Kidney (tissue), 14 donors: ENCODE data around the gene LEO1. TPM values are rescaled to one million over a fixed set of nuclear protein-coding genes. Genes with fewer than 3 reads are reported as not detected.

ENCODE experiments used
- DNase-seq, 5 donors: peaks; one replicate each; pipeline ENCODE4 v3.0.0-alpha.2; 2013 to 2020
- FAIRE-seq: peaks from 2 replicates; lab custom pipeline; 2012; peaks lifted over from hg19 to GRCh38; lab: Jason Lieb, UNC
- H3K27ac ChIP-seq, 2 donors: one replicate each; pipeline ENCODE4 v1.7.0; 2013; ENCODE audit warnings: low read depth in 2 of 2, low read length in 2 of 2, inconsistent platforms in 1 of 2
- H3K27me3 ChIP-seq: one replicate; pipeline ENCODE4 v1.7.1; 2013; ENCODE audit warnings: low read length, inconsistent platforms; ENCODE audit not compliant: control insufficient read depth, insufficient read depth
- H3K36me3 ChIP-seq, 3 donors: one replicate each; pipeline versions ENCODE4 v1.7.0 to v1.7.1; 2013; ENCODE audit warnings: low read length in 3 of 3, control low read depth in 1 of 3, inconsistent platforms in 1 of 3; ENCODE audit not compliant: insufficient read depth in 3 of 3, control insufficient read depth in 2 of 3
- H3K4me1 ChIP-seq, 3 donors: one replicate each; pipeline versions ENCODE4 v1.7.0 to v1.7.1; 2013; ENCODE audit warnings: low read length in 3 of 3, inconsistent platforms in 1 of 3, low read depth in 1 of 3; ENCODE audit not compliant: control insufficient read depth in 2 of 3, insufficient read depth in 2 of 3
- H3K4me3 ChIP-seq, 3 donors: one replicate each; pipeline versions ENCODE4 v1.7.0 to v1.8.1; 2013; ENCODE audit warnings: low read length in 3 of 3, control low read depth in 1 of 3, inconsistent platforms in 1 of 3
- H3K9ac ChIP-seq, 3 donors: one replicate each; pipeline versions ENCODE4 v1.7.0 to v1.7.1; 2013; ENCODE audit warnings: low read length in 3 of 3, control low read depth in 1 of 3, inconsistent platforms in 1 of 3
- H3K9me3 ChIP-seq, 3 donors: one replicate each; pipeline versions ENCODE4 v1.7.0 to v1.7.1; 2013; ENCODE audit warnings: low read length in 3 of 3, control low read depth in 1 of 3, inconsistent platforms in 1 of 3; ENCODE audit not compliant: control insufficient read depth in 2 of 3, insufficient read depth in 1 of 3
- CTCF ChIP-seq: IDR thresholded peaks from 3 replicates; pipeline ENCODE4 v1.5.1; 2012; ENCODE audit warnings: mild to moderate bottlenecking, moderate library complexity, borderline replicate concordance; ENCODE audit not compliant: insufficient read depth; ENCODE audit errors: extremely low read depth
- intact Hi-C: fragments of 100-400 bp; cut with DNase I; formaldehyde crosslinking; loops from one replicate; pipeline ENCODE4 v1.11.1; 2022
- polyA plus RNA-seq: library from polyadenylated mRNA; stranded (reverse); fragments of 350-450 nt; fragmentation: Illumina TruSeq; extraction: RNeasy Lipid Tissue Mini Kit (QIAGEN cat#74804); gene quantifications from one replicate; pipeline ENCODE4 v1.2.3, GENCODE V29; 2014; ENCODE audit warnings: low read depth, low replicate concordance; ENCODE audit not compliant: insufficient read depth
- total RNA-seq: library from RNA; stranded (reverse); fragmentation: NEBNext Ultra II Directional; extraction: Animal tissue kit (Norgen Biotek cat#: 25700); gene quantifications from one replicate; pipeline ENCODE4 v1.2.1, GENCODE V29; 2021
- donor health status: control.
- donor health status: control.
- donor health status: control.
- donor health status: control.
- donor health status: control.
- donor health status: DM: yes; HTN: yes; CAD: no.
- donor health status: Normal renal cell carcinoma (clear cell type).

LEO1 gene
- total and polyA plus RNA-seq, 2 donors from 2014 or later = 12.1 to 14.5 TPM

DNA sequence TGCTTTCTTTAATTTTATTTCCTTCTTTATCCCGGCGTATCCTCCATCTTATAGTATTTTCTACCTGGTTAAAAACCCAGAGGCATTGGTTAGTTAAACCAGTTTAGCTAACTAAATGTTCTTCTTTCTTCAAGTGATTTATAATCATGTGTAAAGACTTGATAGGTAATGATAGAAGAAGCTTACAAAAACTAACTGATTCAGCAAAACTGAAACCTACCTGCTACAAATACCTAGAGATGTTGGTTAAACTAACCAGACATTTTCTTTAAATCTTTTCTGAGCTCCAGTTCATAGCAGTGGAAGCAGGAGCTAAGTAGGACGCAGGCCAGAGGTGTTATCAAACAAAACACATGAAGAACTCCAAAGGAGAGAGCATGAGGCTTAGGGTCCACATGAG lies 44.8 kb downstream of the LEO1 start:
- no peak overlapping the region for H3K27ac ChIP-seq
- no peaks in the 10 kb centered on the region for H3K27me3 ChIP-seq
- peaks cover 0 to 9% (median 7%) of the 10 kb centered on the region in 3 donors for H3K36me3 ChIP-seq
- H3K4me3 ChIP-seq = no peak overlapping the region
- no peak for DNase-seq
- no peak for TF ChIP-seq CTCF
- no peak for FAIRE-seq
- intact Hi-C loops = no loop called here
- no peak overlapping the region for H3K9ac ChIP-seq
- no peaks in the 10 kb centered on the region for H3K4me1 ChIP-seq
- no peaks in the 10 kb centered on the region for H3K9me3 ChIP-seq

DNA sequence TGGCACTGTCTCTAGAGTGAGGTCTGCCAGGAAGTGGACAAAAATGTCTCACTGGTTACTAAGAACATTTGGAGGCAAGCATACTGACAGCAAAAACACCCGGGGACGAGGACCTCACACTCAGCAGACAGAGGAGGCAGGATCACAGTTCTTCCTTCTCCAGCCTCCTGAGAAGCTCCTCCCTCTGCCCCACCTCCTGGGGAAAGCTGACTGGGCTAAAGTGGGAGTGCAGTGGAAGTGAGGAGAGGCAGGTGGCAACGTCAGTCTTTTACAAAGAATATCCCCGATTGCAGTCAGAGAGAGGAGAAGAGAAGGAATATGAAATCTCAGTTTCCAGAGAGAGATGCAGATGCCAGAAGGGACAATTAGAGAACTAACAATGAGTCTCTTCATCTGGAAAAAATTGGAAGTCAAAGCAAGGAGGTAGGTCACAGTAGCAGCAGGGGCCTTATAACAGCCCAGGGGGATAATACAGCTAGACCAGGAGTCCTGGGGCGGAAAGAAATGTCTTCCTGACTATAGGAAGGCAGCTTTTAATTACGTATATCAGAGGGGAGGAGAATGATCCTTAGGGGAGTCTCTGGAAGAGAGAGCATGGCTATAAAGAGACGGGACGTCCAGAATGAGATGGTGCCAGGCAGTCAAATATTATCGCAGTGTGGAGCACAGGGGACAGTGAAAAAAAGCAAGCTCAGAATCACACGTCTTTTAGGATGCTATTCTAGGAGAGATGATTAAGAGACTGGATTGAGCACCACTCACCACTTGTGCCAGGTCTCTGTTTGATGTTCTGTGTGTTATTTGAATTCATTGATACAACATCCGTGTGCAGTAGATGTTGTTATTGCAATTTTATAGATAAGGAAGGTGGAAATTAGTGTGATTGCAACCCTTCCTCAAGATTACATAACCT lies 47.2 kb downstream of the LEO1 start:
- DNase-seq (peak in 3 of 5 donors; percentile 20 to 34 (median 26)), FAIRE-seq (no peak)
- Histone ChIP-seq H3K9ac (no peak overlapping the region), H3K4me1 (no peaks in the 10 kb centered on the region), H3K36me3 (peaks cover 0 to 16% (median 7%) of the 10 kb centered on the region in 3 donors), H3K27ac (no peak overlapping the region), H3K4me3 (no peak overlapping the region), H3K9me3 (no peaks in the 10 kb centered on the region), H3K27me3 (no peaks in the 10 kb centered on the region)
- intact Hi-C loops = no loop called here
- no peak for TF ChIP-seq CTCF

GRCh38 chr15:51917493-51917892 lies 54.1 kb downstream of the LEO1 start:
- FAIRE-seq = no peak
- H3K27ac ChIP-seq = no peak overlapping the region
- no peak for DNase-seq
- TF ChIP-seq CTCF = no peak
- intact Hi-C loops = no loop called here
- no peaks in the 10 kb centered on the region for H3K9me3 ChIP-seq
- no peak overlapping the region for H3K4me3 ChIP-seq
- H3K9ac ChIP-seq = no peak overlapping the region
- H3K36me3 ChIP-seq = peaks cover 0 to 18% (median 5%) of the 10 kb centered on the region in 3 donors
- H3K4me1 ChIP-seq = no peaks in the 10 kb centered on the region
- H3K27me3 ChIP-seq = no peaks in the 10 kb centered on the region
